ENCODE data around the gene PSME3.

DNA sequence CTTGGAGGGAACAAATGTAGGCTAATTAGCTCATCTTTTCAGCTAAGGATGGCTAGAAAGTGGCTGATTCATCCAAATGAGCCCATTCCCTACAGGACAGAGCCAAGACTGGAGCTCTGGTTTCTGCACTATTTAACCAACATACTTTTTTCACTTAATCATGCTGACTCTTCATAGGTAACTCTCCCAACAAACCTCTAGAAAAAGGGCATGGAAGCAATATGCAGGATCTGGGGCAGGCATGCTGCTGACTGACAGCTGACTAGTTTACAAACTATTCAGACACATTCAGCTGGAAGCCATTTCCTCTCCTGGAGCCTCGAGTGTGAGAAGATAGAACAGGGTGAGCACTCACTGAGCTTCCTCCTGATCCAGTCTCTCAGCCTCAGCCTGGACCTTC, 15.3 kb upstream of the PSME3 start:
- TF ChIP-seq POLR2AphosphoS5 (IDR thresholded peaks at IDR 0.05; ENCODE audit: insufficient read depth in 1 of 2, low read depth in 1 of 2) (no peak), CTCF (IDR thresholded peaks at IDR 0.05) (no peak)

Measured in vagina (tissue), 2 donors.